HTR-8/SVneo (cell line): ENCODE measurements around the gene ANGEL2.
"Not testable (repeated sequence)": the region's sequence is repeated elsewhere in the genome, so short reads cannot be mapped to it uniquely, and the experiment has no call there.

ENCODE experiments used
- DNase-seq: peaks from one replicate; pipeline ENCODE4 v3.0.0; 2011; ENCODE audit warnings: low spot score, mixed read lengths; ENCODE audit not compliant: insufficient read length
- FAIRE-seq: peaks from 2 replicates; lab custom pipeline; 2011; peaks lifted over from hg19 to GRCh38; lab: Jason Lieb, UNC

ANGEL2 gene, protein sequence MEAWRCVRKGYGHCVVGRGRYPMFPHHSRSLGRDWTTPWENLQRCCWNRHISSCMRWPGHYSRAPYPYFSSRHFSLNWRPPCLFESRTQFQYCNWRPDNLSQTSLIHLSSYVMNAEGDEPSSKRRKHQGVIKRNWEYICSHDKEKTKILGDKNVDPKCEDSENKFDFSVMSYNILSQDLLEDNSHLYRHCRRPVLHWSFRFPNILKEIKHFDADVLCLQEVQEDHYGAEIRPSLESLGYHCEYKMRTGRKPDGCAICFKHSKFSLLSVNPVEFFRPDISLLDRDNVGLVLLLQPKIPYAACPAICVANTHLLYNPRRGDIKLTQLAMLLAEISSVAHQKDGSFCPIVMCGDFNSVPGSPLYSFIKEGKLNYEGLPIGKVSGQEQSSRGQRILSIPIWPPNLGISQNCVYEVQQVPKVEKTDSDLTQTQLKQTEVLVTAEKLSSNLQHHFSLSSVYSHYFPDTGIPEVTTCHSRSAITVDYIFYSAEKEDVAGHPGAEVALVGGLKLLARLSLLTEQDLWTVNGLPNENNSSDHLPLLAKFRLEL

DNA sequence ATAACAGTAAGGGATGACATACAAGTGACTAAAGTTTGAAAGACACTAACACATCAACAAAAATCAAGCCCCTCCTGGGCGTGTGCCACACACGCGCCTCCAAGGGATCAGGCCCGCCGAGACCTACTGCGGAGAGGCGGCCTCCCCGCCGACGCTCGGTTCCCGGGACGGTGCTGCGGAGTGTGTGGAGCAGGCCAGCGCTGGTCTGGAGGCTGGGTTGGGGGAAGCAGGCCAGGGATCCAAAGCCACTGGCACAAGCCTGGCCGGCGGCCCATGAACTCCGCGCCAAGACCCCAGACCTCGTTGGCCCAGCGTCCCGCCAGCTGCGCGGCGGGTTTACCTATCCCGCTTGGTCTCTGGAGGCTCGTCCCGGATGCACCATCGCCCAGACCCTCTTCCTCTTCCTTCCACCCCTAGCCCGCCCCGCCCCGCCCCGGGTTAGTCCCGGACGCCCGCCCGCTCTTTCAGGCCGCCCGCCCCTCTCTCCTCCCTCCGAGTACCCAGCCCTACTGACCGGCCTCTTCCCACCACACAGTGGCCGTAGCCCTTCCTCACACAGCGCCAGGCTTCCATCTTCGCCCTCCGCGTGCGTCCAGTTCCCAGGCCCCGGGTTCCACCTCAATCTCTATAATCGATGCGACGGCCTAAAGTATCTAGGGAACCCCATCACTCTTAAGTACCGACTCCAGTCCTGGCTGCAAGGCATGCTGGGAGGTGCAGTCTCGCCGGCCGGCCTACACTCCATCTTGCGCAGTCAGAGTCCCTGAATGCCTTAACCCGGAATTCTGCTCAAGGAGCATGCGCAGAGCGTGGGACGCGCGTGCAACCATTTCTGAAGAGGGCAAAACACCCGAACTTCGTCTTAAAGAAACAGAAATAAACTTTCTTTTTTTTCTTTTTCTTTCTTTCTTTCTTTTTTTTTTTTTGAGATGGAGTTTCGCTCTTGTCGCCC, at the start of gene ANGEL2:
TSS of gene ANGEL2 (minus strand) at position 769 of the 952 bp plus-strand sequence. CDS start at position 573, 196 bp downstream.
- FAIRE-seq: peak; percentile 76
- DNase-seq: peak; percentile 98

DNA sequence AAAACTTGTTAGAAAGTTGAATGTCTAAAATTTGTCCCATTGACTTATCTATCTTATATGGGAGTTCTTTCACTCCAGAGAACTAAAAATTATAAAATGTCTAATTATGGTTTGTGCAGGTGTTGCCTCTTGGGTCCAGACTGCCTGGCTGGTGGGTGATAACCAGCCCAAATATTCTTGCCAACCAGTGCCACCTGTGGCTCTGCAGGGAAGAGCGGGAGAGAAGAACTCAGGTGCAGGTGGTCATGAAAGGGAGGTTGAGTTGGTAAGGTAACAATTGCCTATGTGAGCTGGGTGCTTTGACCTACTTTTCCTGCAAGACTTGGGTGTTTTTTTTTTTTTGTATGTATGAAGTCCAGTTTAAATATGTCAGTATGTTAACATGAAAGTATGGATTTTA, 45.6 kb upstream of the ANGEL2 start:
- no peak for DNase-seq
- FAIRE-seq: no peak

DNA sequence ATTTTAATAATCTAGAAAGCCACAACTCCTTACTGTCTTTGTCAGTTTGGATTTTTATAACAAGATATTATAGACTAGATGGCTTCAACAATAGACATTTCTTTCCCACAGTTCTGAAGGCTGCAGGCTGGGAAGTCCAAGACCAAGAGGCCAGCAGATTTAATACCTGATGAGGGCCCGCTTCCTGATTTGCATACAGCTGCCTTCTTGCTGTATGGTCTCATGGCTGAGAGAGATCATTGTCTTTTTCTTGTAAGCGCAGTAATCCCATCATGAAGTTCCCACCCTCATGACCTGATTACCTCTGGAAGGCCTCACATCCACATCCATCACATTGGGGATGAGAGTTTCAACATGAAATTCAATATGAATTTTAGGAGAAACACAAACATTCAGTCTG, 45.2 kb upstream of the ANGEL2 start:
- DNase-seq: no peak
- FAIRE-seq: no peak

DNA sequence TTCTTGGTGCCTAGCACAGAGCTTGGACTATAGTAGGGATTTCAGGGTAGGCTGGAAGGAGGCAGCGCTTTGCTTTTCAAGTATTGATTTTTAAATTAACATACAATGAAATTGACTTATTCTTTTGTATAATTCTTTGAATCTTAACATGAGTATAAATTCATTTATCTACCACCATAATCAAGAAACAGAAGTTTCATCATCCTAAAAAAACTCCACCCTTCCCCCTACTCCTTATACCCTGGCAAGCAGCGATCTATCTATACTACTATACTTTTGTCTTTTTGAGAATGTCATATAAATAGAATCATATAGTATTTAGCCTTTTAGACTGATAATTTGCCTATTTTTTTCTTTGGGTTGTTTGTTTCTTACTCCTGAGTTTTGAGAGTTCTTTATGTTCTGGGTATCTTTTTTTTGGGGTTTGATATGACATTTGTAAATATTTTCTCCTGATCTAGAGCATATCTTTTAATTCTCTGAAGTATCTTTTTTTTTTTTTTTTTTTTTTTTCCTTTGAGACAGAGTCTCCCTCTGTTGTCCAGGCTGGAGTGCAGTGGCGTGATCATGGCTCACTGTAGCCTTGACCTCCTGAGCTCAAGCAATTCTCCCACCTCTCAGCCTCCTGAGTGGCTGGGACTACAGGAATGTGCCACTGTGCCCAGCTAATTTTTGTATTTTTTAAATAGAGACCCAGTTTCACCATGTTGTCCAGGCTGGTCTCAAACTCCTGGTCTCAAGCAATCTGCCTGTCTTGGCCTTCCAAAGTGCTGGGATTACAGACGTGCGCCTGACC, 41.8 kb upstream of the ANGEL2 start:
- DNase-seq (no peak), FAIRE-seq (no peak)

DNA sequence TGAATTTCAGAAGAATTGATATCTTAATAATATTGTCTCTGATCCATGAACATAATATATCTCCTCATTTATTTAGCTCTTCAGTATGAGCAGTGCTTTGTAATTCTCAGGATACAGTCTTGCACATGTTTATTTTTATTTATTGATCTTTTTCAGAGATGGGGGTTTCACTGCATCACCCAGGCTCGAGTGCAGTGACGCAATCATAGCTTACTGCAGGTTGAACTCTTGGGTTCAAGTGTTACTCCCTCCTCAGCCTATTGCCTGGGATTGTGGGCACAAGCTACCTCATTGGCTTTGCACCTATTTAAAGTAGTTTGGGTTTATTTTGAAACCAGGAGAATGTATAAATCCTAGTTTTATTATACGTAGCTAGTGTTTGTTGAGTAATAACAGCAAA, 40.1 kb upstream of the ANGEL2 start:
- FAIRE-seq: no peak
- no peak for DNase-seq

DNA sequence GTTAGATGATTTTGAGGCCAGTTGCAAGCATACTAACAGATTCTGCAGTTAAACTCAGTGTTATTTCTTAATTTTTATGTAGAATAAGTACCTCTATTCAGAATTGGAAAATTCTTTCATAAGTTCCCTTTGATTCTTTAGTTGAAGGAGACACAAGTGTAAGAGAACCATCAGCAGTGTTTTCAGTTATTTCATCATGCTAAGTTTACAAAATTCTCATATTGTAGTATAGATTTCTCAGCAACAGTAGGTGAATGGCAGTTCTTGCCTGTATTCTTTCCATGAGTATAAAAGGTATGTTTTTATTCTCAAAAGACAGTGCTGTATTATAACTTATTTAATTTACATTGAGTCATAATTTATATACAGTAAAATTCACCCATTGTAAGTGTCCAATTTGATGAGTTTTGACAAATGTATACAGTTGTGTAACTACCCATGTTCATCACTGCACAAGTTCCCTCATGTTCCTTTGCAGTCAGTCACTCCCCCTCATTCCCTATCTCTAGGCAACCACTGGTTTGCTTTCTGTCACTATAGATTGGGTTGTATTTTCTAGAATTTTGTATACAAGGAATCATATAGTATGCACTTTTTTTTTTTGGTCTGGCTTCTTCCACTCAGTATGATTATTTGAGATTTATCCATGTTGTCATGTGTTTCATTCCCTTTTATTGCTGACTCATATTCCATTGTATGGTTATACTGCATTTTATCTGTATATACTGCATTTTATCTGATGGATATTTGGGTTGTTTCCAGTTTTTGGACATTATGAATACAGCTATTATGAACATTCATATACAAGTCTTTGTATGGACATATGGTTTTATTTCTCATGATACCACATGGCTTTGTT, 39.3 kb upstream of the ANGEL2 start:
- DNase-seq (no peak), FAIRE-seq (no peak)

DNA sequence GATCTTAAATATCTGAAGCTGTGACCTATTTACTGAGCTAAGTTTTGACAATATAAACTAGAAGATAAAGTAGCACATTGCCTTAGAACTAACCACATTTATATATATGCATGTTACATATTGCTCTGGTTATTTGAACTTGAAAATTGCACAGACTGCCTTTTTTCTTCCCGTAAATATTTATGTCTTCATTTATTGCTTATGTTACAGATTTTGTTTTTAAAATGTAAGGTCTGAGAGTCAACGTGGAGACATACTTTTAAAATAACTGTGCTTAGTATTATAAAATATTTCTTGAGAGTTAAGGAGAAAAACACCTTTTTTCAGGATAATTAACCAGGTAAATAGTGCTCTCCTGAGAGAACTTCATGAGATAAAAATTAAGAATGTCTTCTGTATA, 38.5 kb upstream of the ANGEL2 start:
- FAIRE-seq (no peak), DNase-seq (no peak)

DNA sequence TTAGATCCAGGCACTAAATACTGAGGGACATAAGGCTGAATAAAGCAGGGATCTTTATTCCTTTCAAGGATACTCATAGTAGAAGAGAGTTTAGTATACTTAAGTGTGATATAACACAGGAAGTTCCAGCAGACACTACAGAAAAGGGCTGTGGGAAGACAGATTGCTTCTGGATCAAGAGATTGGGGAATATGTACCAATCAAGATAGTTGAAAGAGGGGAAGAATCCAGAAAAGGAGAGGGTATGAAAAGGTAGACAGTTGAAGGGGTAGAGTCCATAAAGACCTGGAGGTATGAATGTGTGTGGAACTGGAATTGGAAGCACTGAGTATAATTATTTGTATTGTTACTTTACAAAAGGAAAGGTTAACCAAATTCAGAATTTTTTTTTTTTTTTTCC, 37.8 kb upstream of the ANGEL2 start:
- FAIRE-seq (no peak), DNase-seq (no peak)

DNA sequence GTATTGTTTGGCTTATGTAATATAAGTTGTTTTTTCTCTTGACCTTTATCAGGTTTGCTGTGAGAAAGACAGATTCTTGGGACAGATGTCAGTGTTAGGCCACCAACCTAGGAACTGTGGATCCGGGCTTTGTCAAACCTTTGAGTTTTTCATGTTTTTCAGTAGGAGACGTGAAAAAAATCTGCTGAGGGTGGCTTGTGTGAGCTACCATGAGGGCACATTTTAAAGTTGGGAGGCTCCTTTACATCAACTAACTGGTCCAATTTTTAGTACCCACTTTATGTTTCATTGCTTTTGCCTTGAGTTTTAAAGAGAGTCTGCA, 36.2 kb upstream of the ANGEL2 start:
- FAIRE-seq (no peak), DNase-seq (no peak)

DNA sequence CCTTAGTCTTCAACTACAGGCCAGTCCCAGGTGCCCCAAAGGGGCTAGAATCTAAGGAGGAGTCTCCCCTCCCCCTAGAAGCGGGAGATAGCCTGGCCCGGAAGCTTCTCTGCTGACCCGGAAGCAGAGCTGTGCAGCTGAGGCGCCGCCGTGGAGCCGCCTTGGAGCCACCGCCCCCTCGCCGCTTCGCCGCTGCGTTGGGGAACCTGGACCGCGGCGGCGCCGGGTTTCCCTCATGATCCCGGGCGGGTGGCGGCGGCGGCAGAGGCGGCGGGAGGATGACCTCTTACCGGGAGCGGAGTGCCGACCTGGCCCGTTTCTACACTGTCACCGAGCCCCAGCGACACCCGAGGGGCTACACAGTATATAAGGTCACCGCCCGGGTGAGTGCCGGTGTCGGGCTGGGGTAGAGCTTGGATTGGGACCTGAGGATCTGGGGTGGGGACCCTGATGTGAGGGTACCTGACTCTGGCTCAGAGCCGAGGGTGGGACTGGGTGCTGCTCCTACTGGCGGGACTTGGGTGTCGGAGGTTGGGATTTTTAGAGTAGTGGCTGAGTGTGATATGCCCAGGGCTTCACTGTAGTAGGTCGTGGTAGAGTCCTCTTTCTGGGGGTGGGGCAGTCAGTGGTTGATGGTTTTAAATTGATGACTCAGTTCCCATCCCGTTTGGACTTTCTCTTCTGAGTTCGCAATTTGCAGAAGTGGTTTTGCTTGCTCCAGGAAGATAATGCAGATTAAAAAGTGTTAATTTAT, 35.6 kb upstream of the ANGEL2 start, which contains the start of gene RPS6KC1:
TSS of gene RPS6KC1 (plus strand) at position 115 of the 754 bp plus-strand sequence. CDS start at position 279, 164 bp downstream.
- peak; percentile 91 for DNase-seq
- FAIRE-seq: peak; percentile 62

DNA sequence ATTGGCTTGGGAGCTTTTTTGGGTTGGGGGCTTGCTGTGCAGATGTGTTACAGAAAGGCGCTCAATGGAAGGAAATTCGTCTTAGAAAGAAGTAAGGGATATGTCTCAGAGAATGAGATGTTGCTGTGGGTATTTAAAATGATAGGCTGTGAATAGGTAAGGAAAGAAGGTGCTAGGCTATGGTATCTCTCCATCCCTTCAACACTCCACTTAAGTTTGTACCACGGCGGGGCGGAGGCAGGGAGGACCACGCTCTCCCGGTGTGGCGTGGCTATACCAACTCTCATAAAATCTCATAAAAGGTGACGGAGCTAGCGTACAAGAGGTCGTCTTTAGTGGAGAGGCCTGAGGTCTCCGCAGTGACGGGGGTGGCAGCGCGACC, 35.1 kb upstream of the ANGEL2 start:
- FAIRE-seq (no peak), DNase-seq (no peak)

DNA sequence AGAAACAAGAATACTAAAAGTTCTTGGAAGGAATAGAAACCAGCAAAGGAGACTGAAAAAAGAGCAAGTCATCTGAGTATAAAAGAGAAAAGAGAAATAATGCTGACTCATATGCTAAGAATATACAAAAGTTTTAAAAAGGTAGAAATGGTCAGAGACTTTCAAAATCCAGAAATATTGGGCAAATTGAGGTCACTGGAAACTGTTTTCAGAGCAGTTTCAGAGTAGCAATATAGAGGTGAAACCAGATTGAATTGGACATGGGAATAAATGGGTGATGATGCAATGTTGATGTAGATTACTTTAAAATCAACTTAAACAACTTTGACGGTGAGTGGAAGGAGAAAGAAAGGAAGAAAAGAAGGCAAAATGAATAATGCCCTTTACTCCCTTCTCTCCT, 33.6 kb upstream of the ANGEL2 start:
- FAIRE-seq: no peak

DNA sequence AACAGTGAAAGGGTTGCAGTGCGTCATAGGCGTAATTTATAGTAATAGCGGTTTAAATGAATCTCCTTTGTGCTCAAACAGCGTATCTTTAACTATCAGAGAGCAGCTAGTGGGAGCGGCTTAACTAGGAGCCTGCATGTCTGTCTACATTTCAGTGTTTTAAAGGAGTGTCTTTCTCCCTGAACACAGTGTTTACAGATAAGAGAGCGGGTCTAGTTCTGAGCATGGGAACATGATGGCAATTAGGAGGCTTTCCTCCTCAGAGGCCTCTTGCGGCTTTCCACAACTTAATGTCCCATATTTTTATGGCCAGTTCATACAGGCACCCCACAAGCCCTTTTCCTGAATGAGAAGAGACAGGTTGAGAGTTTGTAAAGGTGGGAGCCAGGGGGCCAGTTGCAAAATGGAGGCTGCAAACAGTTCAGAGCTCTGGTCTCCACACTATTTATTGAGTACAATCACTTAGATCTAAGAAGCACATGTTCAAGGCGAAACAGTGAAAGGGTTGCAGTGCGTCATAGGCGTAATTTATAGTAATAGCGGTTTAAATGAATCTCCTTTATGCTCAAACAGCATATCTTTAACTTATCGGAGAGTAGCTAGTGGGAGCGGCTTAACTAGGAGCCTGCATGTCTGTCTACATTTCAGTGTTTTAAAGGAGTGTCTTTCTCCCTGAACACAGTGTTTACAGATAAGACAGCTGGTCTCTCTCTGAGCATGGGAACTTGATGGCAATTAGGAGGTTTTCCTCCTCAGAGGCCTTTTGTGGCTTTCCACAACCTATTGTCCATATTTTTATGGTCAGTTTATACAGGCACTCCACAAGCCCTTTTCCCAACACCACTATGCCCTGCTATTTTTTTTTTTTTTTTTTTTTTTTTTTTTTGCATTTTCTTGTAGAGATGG, 29.9 kb upstream of the ANGEL2 start:
- not testable (repeated sequence) for DNase-seq

More for the DNA sequence above, 33.6 kb upstream of the ANGEL2 start:
- DNase-seq: no peak

DNA sequence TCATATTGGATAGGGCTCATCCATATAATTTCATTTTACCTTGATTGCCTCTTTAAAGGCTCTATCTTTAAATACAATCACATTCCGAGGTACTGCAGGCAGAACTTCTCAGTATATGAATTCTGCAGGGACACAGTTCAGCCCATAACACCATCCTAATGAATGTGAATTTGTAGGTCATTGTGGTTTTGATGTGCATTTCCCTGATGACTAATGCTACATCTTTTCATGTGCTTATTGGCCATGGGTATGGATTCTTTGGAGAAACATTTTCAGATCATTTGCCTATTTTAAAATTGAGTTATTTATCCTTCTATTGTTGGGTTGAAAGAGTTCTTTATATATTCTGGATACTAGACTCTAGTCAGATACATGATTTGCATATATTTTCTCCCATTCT, 25.8 kb upstream of the ANGEL2 start:
- FAIRE-seq: no peak
- no peak for DNase-seq

More for the DNA sequence above, 29.9 kb upstream of the ANGEL2 start:
- FAIRE-seq: not testable (repeated sequence)

DNA sequence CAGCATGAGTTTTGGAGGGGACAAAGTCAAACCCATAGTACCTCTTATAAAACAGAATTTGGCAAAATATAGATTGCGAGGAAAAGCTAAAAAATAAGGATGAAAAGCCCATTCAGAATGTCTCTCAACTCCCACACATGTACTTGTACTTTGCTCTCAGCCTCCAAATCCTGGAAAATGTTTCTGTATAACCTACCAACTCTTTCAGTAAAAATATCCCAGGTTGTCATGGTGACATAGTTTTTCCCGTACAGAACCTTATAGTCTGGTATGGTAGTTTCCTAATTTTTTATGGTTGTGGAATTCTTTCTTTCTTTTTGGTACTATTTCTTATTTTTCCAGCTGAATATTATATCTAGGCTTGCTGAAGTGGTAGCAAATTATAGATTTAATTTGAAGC, 19.9 kb upstream of the ANGEL2 start:
- FAIRE-seq (no peak), DNase-seq (no peak)

DNA sequence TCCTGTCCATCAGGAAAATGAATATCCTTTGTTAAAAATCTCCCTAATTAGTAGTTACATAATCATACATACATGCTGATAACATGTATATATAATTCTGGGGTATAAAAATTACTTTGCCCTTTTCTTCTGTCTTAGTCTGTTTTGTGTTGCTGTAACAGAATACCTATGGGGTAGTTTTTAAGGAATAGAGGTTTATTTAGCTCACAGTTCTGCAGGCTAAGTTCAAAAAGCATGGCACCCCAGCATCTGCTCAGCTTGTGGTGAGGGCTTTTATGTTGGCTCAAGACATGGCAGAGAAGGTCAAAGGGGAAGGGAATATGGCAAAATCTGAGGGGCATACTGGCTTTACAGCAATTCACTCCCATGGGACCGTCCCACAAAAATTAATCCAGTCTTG, 19.0 kb upstream of the ANGEL2 start:
- FAIRE-seq (no peak), DNase-seq (no peak)

DNA sequence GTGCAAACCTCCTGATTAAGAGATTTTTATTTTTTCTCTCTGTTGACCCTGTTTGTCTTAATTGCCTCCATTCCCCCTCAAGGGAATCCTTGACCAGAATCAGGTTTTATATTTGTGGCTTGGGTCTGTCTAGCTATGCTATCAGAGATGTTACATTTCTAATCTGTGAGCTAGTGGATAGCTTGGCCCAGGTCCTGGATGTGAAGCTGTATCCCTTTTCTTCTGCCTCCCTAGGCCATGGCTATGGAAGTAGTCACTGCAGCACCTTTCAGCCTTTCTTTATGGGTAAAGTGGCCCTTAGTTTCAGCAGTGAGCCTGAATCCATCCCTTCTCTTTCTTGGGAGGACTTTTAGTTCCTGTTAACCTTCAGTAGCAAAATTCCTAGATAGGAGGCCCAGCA, 17.0 kb upstream of the ANGEL2 start:
- no peak for DNase-seq
- no peak for FAIRE-seq
